ENCODE data around the gene USP33. TPM values are rescaled to one million over a fixed set of nuclear protein-coding genes. Genes with fewer than 3 reads are reported as not detected.

The USP33 gene
- polyA plus RNA-seq, 1 of the 3 experiments (the other 2 are of a cell fraction) = 26.3 TPM

GRCh38 chr1:77796695-77797405 is 37.2 kb upstream of the USP33 start:
- CTCF ChIA-PET = interaction anchor here (1.8 kb wide), 1 partner anchor 104 kb away, joined by 4 read pairs; no protein-coding TSS in a partner anchor
- TF ChIP-seq TAF1 (IDR thresholded peaks at IDR 0.05; ENCODE audit: borderline replicate concordance, low read depth, low read length) = no peak
- no peak for TF ChIP-seq EZH2phosphoT487 (IDR thresholded peaks at IDR 0.05; ENCODE audit: borderline replicate concordance, low read depth)
- TF ChIP-seq GABPA (IDR thresholded peaks at IDR 0.05; ENCODE audit: low read depth) = no peak
- TF ChIP-seq RXRA (IDR thresholded peaks at IDR 0.05; ENCODE audit: borderline replicate concordance, low read depth) = no peak
- no peak for TF ChIP-seq SMC3 (IDR thresholded peaks at IDR 0.05; ENCODE audit: low read depth, low read length)
- TF ChIP-seq REST (IDR thresholded peaks at IDR 0.05; ENCODE audit: low read depth, low read length) = no peak
- Histone ChIP-seq H3K27me3 (ENCODE audit: insufficient read depth) (no peaks in the 10 kb centered on the region), H3K4me2 (no peak overlapping the region), H3K9me3 (no peaks in the 10 kb centered on the region), H3K36me3 (replicated peaks in 1 of 2; ENCODE audit: control insufficient read depth in 1 of 2, insufficient read depth in 2 of 2, low read length in 1 of 2) (peaks cover 13 to 36% of the 10 kb centered on the region in 2 experiments), H3K27ac (ENCODE audit: low read depth in 2 of 2, low read length in 1 of 2) (no peak overlapping the region), H4K20me1 (ENCODE audit: insufficient read depth) (0 out of 2 replicates have a peak, but pooled peaks cover 3% of the 10 kb centered on the region), H3K9me2 (no peaks in the 10 kb centered on the region), H3K79me2 (ENCODE audit: insufficient read depth) (peaks cover 68% of the 10 kb centered on the region), H3F3A (replicated peaks; ENCODE audit: insufficient read depth) (peaks cover 12% of the 10 kb centered on the region), H3K4me3 (ENCODE audit: low read depth in 2 of 2, low read length in 1 of 2) (no peak overlapping the region), H3K4me1 (ENCODE audit: control insufficient read depth in 1 of 2, insufficient read depth in 2 of 2, low read depth in 1 of 2, low read length in 1 of 2) (peaks cover 0 to 5% of the 10 kb centered on the region in 2 experiments; a peak in 1 of 4 replicates), H2AFZ (ENCODE audit: low read depth) (no peak overlapping the region), H3K9ac (no peak overlapping the region)
- no peak for DNase-seq
- WGBS (ENCODE audit: low lambda C conversion rate) = 92% methylated on average over 5 of the region's 5 CpGs
- POLR2A ChIA-PET = no interaction called here

GRCh38 chr1:77794550-77794949 is 34.9 kb upstream of the USP33 start:
- Histone ChIP-seq H3K9me2 (no peaks in the 10 kb centered on the region), H3K27ac (ENCODE audit: low read depth in 2 of 2, low read length in 1 of 2) (no peak overlapping the region), H3K9ac (no peak overlapping the region), H2AFZ (ENCODE audit: low read depth) (no peak overlapping the region), H3K79me2 (ENCODE audit: insufficient read depth) (peaks cover 71% of the 10 kb centered on the region), H3K36me3 (replicated peaks in 1 of 2; ENCODE audit: control insufficient read depth in 1 of 2, insufficient read depth in 2 of 2, low read length in 1 of 2) (peaks cover 2 to 39% of the 10 kb centered on the region in 2 experiments), H3K4me1 (ENCODE audit: control insufficient read depth in 1 of 2, insufficient read depth in 2 of 2, low read depth in 1 of 2, low read length in 1 of 2) (0 out of 4 replicates have a peak, but pooled peaks cover 0 to 5% of the 10 kb centered on the region in 2 experiments), H3K27me3 (ENCODE audit: insufficient read depth) (no peaks in the 10 kb centered on the region), H3K4me2 (no peak overlapping the region), H3K4me3 (ENCODE audit: low read depth in 2 of 2, low read length in 1 of 2) (no peak overlapping the region), H3F3A (replicated peaks; ENCODE audit: insufficient read depth) (peaks cover 14% of the 10 kb centered on the region), H4K20me1 (ENCODE audit: insufficient read depth) (0 out of 2 replicates have a peak, but pooled peaks cover 3% of the 10 kb centered on the region), H3K9me3 (no peaks in the 10 kb centered on the region)
- POLR2A ChIA-PET = interaction anchor here (1.0 kb wide), 1 partner anchor 15 kb away, joined by 6 read pairs; the partner anchor contains the start of gene MIGA1
- 96% methylated on average over 3 of the region's 3 CpGs for WGBS (ENCODE audit: low lambda C conversion rate)
- TF ChIP-seq GABPA (IDR thresholded peaks at IDR 0.05; ENCODE audit: low read depth) (no peak), POLR2AphosphoS5 (IDR thresholded peaks at IDR 0.05; ENCODE audit: low read depth, low read length) (no peak), REST (IDR thresholded peaks at IDR 0.05; ENCODE audit: low read depth, low read length) (no peak), FOXM1 (IDR thresholded peaks at IDR 0.05; ENCODE audit: low read depth) (no peak), TEAD4 (IDR thresholded peaks at IDR 0.05; ENCODE audit: borderline replicate concordance, insufficient read depth) (no peak), RFX5 (IDR thresholded peaks at IDR 0.05; ENCODE audit: low read length) (no peak), YY1 (IDR thresholded peaks at IDR 0.05; ENCODE audit: low read depth) (no peak), TCF12 (IDR thresholded peaks at IDR 0.05) (no peak), IRF3 (IDR thresholded peaks at IDR 0.05; ENCODE audit: low read depth, low read length) (no peak), NRF1 (IDR thresholded peaks at IDR 0.05; ENCODE audit: low read depth, low read length) (no peak), USF1 (IDR thresholded peaks at IDR 0.05; ENCODE audit: borderline replicate concordance, low read depth) (no peak)
- CTCF ChIA-PET = no interaction called here
- DNase-seq = no peak

Data from SK-N-SH (cell line).